PFSK-1 (cell line): ENCODE measurements around the gene PTPRN.

ENCODE experiments used
- POLR2AphosphoS5 ChIP-seq: IDR thresholded peaks from 2 replicates; pipeline ENCODE4 v1.6.1; 2012; ENCODE audit warnings: low read depth, mild to moderate bottlenecking, control low read depth, low read length, moderate library complexity
- SIN3A ChIP-seq: IDR thresholded peaks from 2 replicates; pipeline ENCODE4 v1.6.1; 2012; ENCODE audit warnings: mild to moderate bottlenecking, low read length, moderate library complexity, borderline replicate concordance; ENCODE audit not compliant: insufficient read depth

- TF ChIP-seq SIN3A: no peak
- TF ChIP-seq POLR2AphosphoS5: no peak
These were observed 59.0 kb downstream of the PTPRN start for GRCh38 chr2:219250049-219250781.
